Liver (tissue), 9 donors: ENCODE measurements around the gene GLRA3. TPM values are rescaled to one million over a fixed set of nuclear protein-coding genes. Genes with fewer than 3 reads are reported as not detected.

Experiments used
- DNase-seq: peaks from one replicate; pipeline ENCODE4 v3.0.0-alpha.2; 2017; ENCODE audit warnings: low spot score
- H3K27ac ChIP-seq, 2 donors: one replicate each; pipeline ENCODE4 v1.7.0; 2013; ENCODE audit warnings: inconsistent platforms in 2 of 2, low read length in 2 of 2, control low read depth in 1 of 2, low read depth in 1 of 2, mild to moderate bottlenecking in 1 of 2
- H3K27me3 ChIP-seq, 4 donors: one replicate each; pipeline versions ENCODE4 v1.6.1 to v1.7.0; 2013; ENCODE audit warnings: low read length in 3 of 4, inconsistent platforms in 1 of 4, mild to moderate bottlenecking in 1 of 4, moderate library complexity in 1 of 4; ENCODE audit not compliant: control insufficient read depth in 4 of 4, insufficient read depth in 4 of 4
- H3K36me3 ChIP-seq, 4 donors: one replicate each; pipeline versions ENCODE4 v1.6.1 to v1.7.0; 2013; ENCODE audit warnings: low read length in 3 of 4, mild to moderate bottlenecking in 3 of 4, low read depth in 1 of 4, moderate library complexity in 1 of 4; ENCODE audit not compliant: control insufficient read depth in 4 of 4, insufficient read depth in 3 of 4
- H3K4me1 ChIP-seq, 4 donors: one replicate each; pipeline versions ENCODE4 v1.6.1 to v1.7.0; 2013; ENCODE audit warnings: low read length in 3 of 4, mild to moderate bottlenecking in 3 of 4, moderate library complexity in 1 of 4; ENCODE audit not compliant: control insufficient read depth in 4 of 4, insufficient read depth in 4 of 4
- H3K4me3 ChIP-seq, 3 donors: one replicate each; pipeline versions ENCODE4 v1.6.1 to v1.7.0; 2013; ENCODE audit warnings: low read length in 3 of 3, control low read depth in 1 of 3, low read depth in 1 of 3, mild to moderate bottlenecking in 1 of 3
- H3K9ac ChIP-seq, 2 donors: one replicate each; pipeline ENCODE4 v1.7.0; 2013; ENCODE audit warnings: low read length in 2 of 2, mild to moderate bottlenecking in 2 of 2, moderate library complexity in 2 of 2, control low read depth in 1 of 2, low read depth in 1 of 2
- H3K9me3 ChIP-seq, 4 donors: one replicate each; pipeline versions ENCODE4 v1.6.1 to v1.7.0; 2013; ENCODE audit warnings: low read length in 3 of 4; ENCODE audit not compliant: control insufficient read depth in 4 of 4
- FOXA1 ChIP-seq: IDR thresholded peaks from 2 replicates; pipeline ENCODE4 v1.6.1; 2016; ENCODE audit warnings: antibody characterized with exemption
- FOXA2 ChIP-seq: IDR thresholded peaks from 2 replicates; pipeline ENCODE4 v1.6.1; 2016; ENCODE audit warnings: antibody characterized with exemption
- GABPA ChIP-seq, 2 donors: IDR thresholded peaks in 1 of 2; conservative IDR thresholded peaks in 1 of 2; 2 replicates each; pipeline ENCODE4 v1.6.1; 2016; ENCODE audit warnings: antibody characterized with exemption in 2 of 2, mild to moderate bottlenecking in 1 of 2, moderate library complexity in 1 of 2
- JUND ChIP-seq, 2 donors: IDR thresholded peaks; 2 replicates each; pipeline ENCODE4 v1.6.1; 2016; ENCODE audit warnings: antibody characterized with exemption in 2 of 2
- RAD21 ChIP-seq, 2 donors: IDR thresholded peaks; 2 replicates each; pipeline ENCODE4 v1.6.1; 2016; ENCODE audit warnings: antibody characterized with exemption in 2 of 2, mild to moderate bottlenecking in 2 of 2
- RXRA ChIP-seq, 2 donors: IDR thresholded peaks; 2 replicates each; pipeline ENCODE4 v1.6.1; 2017 to 2018; ENCODE audit warnings: antibody characterized with exemption in 2 of 2, mild to moderate bottlenecking in 1 of 2
- SP1 ChIP-seq: IDR thresholded peaks from 2 replicates; pipeline ENCODE4 v1.6.1; 2018; ENCODE audit warnings: antibody characterized with exemption, mild to moderate bottlenecking
- TAF1 ChIP-seq: conservative IDR thresholded peaks from 2 replicates; pipeline ENCODE4 v1.6.1; 2016; ENCODE audit warnings: antibody characterized with exemption, mild to moderate bottlenecking
- YY1 ChIP-seq: IDR thresholded peaks from 2 replicates; pipeline ENCODE4 v1.6.1; 2016; ENCODE audit warnings: antibody characterized with exemption, mild to moderate bottlenecking
- WGBS: extraction: QIAGEN DNeasy Blood & Tissue Kit; methylation state at CpG from one replicate; pipeline ENCODE4 v1.1.7; 2013; 5-methylcytosine and 5-hydroxymethylcytosine counted together
- polyA plus RNA-seq, 2 donors: library from polyadenylated mRNA; stranded (reverse) in 1 of 2; unstranded in 1 of 2; fragments of 200-250 nt in 1 of 2; fragments of >200 nt in 1 of 2; fragmentation: Nextera tagmentation in 1 of 2; extraction: Ambion mirVana in 1 of 2; gene quantifications; one replicate each; pipeline versions ENCODE4 v1.2.1 to v1.2.3, GENCODE V29; 2013 to 2015
- total RNA-seq, 2 donors: library from RNA; depleted of rRNA; stranded (reverse); fragments of >200 nt; gene quantifications; one replicate each; pipeline ENCODE4 v1.2.3, GENCODE V29; 2014
- TF ChIP-seq, protein P1 (sequence below): IDR thresholded peaks from 2 replicates; pipeline ENCODE4 v1.6.1; 2016; ENCODE audit warnings: antibody characterized with exemption, mild to moderate bottlenecking
- TF ChIP-seq, protein P2 (sequence below): IDR thresholded peaks from 2 replicates; pipeline ENCODE4 v1.6.1; 2016; ENCODE audit warnings: antibody characterized with exemption
- TF ChIP-seq, protein P3 (sequence below): IDR thresholded peaks from 2 replicates; pipeline ENCODE4 v1.6.1; 2016; ENCODE audit warnings: antibody characterized with exemption
- TF ChIP-seq, protein P4 (sequence below): IDR thresholded peaks from 2 replicates; pipeline ENCODE4 v1.6.1; 2016; ENCODE audit warnings: antibody characterized with exemption
- donor health status: healthy.
- donor health status: healthy.
- donor health status: healthy.
- donor health status: healthy.
- donor health status: healthy.

The GLRA3 gene
- total and polyA plus RNA-seq, 4 donors: not detected

DNA sequence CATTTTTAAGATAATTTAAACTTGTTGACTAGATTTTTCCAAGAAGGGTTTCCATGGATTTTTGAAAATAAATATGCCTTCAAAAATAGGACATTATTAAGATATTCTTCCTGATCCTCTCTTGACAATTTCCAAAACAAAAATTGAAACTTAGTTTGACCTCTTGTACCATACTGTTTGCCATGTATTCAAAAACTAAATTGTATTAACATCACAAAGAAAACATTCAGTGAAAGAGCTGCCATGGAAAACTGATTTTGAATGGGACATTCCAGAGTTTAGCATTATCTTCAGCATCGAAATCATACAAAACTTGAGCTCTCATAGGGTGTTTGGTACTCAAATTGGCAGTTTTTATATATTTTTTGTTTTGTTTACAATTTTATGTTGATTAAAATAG lies 238.7 kb downstream of the GLRA3 start:
- TF ChIP-seq JUND (IDR thresholded peaks at IDR 0.05): no peak
- TF ChIP-seq YY1: no peak
- TF ChIP-seq GABPA (IDR thresholded peaks at IDR 0.05 in 1 of 2, conservative IDR thresholded peaks at IDR 0.05 in 1 of 2): no peak
- TF ChIP-seq, protein P1, sequence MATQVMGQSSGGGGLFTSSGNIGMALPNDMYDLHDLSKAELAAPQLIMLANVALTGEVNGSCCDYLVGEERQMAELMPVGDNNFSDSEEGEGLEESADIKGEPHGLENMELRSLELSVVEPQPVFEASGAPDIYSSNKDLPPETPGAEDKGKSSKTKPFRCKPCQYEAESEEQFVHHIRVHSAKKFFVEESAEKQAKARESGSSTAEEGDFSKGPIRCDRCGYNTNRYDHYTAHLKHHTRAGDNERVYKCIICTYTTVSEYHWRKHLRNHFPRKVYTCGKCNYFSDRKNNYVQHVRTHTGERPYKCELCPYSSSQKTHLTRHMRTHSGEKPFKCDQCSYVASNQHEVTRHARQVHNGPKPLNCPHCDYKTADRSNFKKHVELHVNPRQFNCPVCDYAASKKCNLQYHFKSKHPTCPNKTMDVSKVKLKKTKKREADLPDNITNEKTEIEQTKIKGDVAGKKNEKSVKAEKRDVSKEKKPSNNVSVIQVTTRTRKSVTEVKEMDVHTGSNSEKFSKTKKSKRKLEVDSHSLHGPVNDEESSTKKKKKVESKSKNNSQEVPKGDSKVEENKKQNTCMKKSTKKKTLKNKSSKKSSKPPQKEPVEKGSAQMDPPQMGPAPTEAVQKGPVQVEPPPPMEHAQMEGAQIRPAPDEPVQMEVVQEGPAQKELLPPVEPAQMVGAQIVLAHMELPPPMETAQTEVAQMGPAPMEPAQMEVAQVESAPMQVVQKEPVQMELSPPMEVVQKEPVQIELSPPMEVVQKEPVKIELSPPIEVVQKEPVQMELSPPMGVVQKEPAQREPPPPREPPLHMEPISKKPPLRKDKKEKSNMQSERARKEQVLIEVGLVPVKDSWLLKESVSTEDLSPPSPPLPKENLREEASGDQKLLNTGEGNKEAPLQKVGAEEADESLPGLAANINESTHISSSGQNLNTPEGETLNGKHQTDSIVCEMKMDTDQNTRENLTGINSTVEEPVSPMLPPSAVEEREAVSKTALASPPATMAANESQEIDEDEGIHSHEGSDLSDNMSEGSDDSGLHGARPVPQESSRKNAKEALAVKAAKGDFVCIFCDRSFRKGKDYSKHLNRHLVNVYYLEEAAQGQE: no peak
- no peak for TF ChIP-seq TAF1
- TF ChIP-seq, protein P2, sequence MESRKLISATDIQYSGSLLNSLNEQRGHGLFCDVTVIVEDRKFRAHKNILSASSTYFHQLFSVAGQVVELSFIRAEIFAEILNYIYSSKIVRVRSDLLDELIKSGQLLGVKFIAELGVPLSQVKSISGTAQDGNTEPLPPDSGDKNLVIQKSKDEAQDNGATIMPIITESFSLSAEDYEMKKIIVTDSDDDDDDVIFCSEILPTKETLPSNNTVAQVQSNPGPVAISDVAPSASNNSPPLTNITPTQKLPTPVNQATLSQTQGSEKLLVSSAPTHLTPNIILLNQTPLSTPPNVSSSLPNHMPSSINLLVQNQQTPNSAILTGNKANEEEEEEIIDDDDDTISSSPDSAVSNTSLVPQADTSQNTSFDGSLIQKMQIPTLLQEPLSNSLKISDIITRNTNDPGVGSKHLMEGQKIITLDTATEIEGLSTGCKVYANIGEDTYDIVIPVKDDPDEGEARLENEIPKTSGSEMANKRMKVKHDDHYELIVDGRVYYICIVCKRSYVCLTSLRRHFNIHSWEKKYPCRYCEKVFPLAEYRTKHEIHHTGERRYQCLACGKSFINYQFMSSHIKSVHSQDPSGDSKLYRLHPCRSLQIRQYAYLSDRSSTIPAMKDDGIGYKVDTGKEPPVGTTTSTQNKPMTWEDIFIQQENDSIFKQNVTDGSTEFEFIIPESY: no peak
- no peak for TF ChIP-seq RXRA (IDR thresholded peaks at IDR 0.05)
- TF ChIP-seq SP1: no peak
- TF ChIP-seq FOXA1: no peak
- no peak for TF ChIP-seq FOXA2
- TF ChIP-seq, protein P3, sequence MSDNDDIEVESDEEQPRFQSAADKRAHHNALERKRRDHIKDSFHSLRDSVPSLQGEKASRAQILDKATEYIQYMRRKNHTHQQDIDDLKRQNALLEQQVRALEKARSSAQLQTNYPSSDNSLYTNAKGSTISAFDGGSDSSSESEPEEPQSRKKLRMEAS: no peak
- TF ChIP-seq, protein P4, sequence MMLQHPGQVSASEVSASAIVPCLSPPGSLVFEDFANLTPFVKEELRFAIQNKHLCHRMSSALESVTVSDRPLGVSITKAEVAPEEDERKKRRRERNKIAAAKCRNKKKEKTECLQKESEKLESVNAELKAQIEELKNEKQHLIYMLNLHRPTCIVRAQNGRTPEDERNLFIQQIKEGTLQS: no peak
- no peak for TF ChIP-seq RAD21 (IDR thresholded peaks at IDR 0.05)
- Histone ChIP-seq H3K4me3 (no peak overlapping the region), H3K9me3 (no peaks in the 10 kb centered on the region), H3K36me3 (no peaks in the 10 kb centered on the region), H3K27ac (no peak overlapping the region), H3K9ac (no peak overlapping the region), H3K4me1 (no peaks in the 10 kb centered on the region), H3K27me3 (no peaks in the 10 kb centered on the region)
- 83% methylated on average over 1 of the region's 1 CpG for WGBS
- no peak for DNase-seq

Other genes with a start within 250 kb of the GLRA3 start
- not detected for gene ADAM29, start 89.1 kb upstream of the GLRA3 start, total RNA-seq
- not detected for gene ADAM29, start 89.1 kb upstream of the GLRA3 start, polyA plus RNA-seq